SK-N-SH treated with all-trans-retinoic acid at 6 μM for 48 hours (cell line): Measurements from ENCODE around the gene AIRE.
"Not testable (repeated sequence)": the region's sequence is repeated elsewhere in the genome, so short reads cannot be mapped to it uniquely, and the experiment has no call there.

ENCODE experiments used
- ATAC-seq: fragments of 200-7000 bp; cut with Tn5 transposase; 3 replicates; pipeline ENCODE4 v1.9.1; 2020; ENCODE audit warnings: mild to moderate bottlenecking, moderate library complexity
- ARNTL ChIP-seq: fragments of 450-650 bp; formaldehyde crosslinking; IDR thresholded peaks from 2 replicates; pipeline ENCODE4 v1.5.0; 2020; ENCODE audit warnings: low read depth, mild to moderate bottlenecking, moderate library complexity, borderline replicate concordance
- BACH2 ChIP-seq: fragments of 250-450 bp; sonication (Bioruptor Pico); IDR thresholded peaks from 2 replicates; pipeline ENCODE4 v1.9.0; 2021; ENCODE audit warnings: mild to moderate bottlenecking, borderline replicate concordance
- GLIS3 ChIP-seq: fragments of 250-450 bp; sonication (Bioruptor Pico); IDR thresholded peaks from 2 replicates; pipeline ENCODE4 v1.5.0; 2020; ENCODE audit warnings: mild to moderate bottlenecking, moderate library complexity
- ISL1 ChIP-seq: fragments of 250-450 bp; sonication (Bioruptor Pico); IDR thresholded peaks from 2 replicates; pipeline ENCODE4 v2.1.2; 2022; ENCODE audit warnings: mild to moderate bottlenecking, moderate library complexity
- PATZ1 ChIP-seq: fragments of 250-450 bp; sonication (Bioruptor Pico); IDR thresholded peaks from 2 replicates; pipeline ENCODE4 v1.8.0; 2020; ENCODE audit warnings: mild to moderate bottlenecking, moderate library complexity, borderline replicate concordance
- POU6F1 ChIP-seq: fragments of 250-450 bp; sonication (Bioruptor Pico); IDR thresholded peaks from 2 replicates; pipeline ENCODE4 v1.8.0; 2021; ENCODE audit warnings: low read depth, mild to moderate bottlenecking, moderate library complexity, borderline replicate concordance
- PPARA ChIP-seq: fragments of 250-450 bp; sonication (Bioruptor Pico); IDR thresholded peaks from 2 replicates; pipeline ENCODE4 v1.5.0; 2020; ENCODE audit warnings: mild to moderate bottlenecking, borderline replicate concordance
- RARB ChIP-seq: fragments of 250-450 bp; sonication (Bioruptor Pico); IDR thresholded peaks from 2 replicates; pipeline ENCODE4 v1.8.0; 2021; ENCODE audit warnings: mild to moderate bottlenecking, moderate library complexity
- SNAI2 ChIP-seq: fragments of 250-450 bp; sonication (Bioruptor Pico); IDR thresholded peaks from 2 replicates; pipeline ENCODE4 v1.5.0; 2020; ENCODE audit warnings: mild to moderate bottlenecking, moderate library complexity
- TCF4 ChIP-seq: fragments of 250-450 bp; sonication (Bioruptor Pico); IDR thresholded peaks from 2 replicates; pipeline ENCODE4 v1.8.0; 2021; ENCODE audit warnings: mild to moderate bottlenecking, moderate library complexity, borderline replicate concordance
- TOX ChIP-seq: fragments of 250-450 bp; sonication (Bioruptor Pico); IDR thresholded peaks from 2 replicates; pipeline ENCODE4 v1.8.0; 2021; ENCODE audit warnings: mild to moderate bottlenecking, moderate library complexity, borderline replicate concordance
- ZC3H10 ChIP-seq: fragments of 250-450 bp; sonication (Bioruptor Pico); IDR thresholded peaks from 2 replicates; pipeline ENCODE4 v1.5.1; 2021; ENCODE audit warnings: mild to moderate bottlenecking, moderate library complexity
- ZFP3 ChIP-seq: fragments of 250-450 bp; sonication (Bioruptor Pico); IDR thresholded peaks from 2 replicates; pipeline ENCODE4 v1.5.0; 2020; ENCODE audit warnings: mild to moderate bottlenecking, moderate library complexity
- ZFP30 ChIP-seq: fragments of 450-650 bp; formaldehyde crosslinking; IDR thresholded peaks from 2 replicates; pipeline ENCODE4 v1.5.0; 2022; ENCODE audit warnings: mild to moderate bottlenecking, moderate library complexity
- ZNF565 ChIP-seq: fragments of 450-650 bp; formaldehyde crosslinking; conservative IDR thresholded peaks from 2 replicates; pipeline ENCODE4 v1.5.0; 2020; ENCODE audit warnings: low read depth, mild to moderate bottlenecking, moderate library complexity
- ZNF8 ChIP-seq: fragments of 450-650 bp; formaldehyde crosslinking; IDR thresholded peaks from 2 replicates; pipeline ENCODE4 v1.5.0; 2020; ENCODE audit warnings: mild to moderate bottlenecking, moderate library complexity
- TF ChIP-seq, protein P1 (sequence below): fragments of 250-450 bp; sonication (Bioruptor Pico); IDR thresholded peaks from 2 replicates; pipeline ENCODE4 v1.5.1; 2021; ENCODE audit warnings: mild to moderate bottlenecking, moderate library complexity
- TF ChIP-seq, protein P2 (sequence below): fragments of 250-450 bp; sonication (Bioruptor Pico); IDR thresholded peaks from 2 replicates; pipeline ENCODE4 v1.5.0; 2020; ENCODE audit warnings: mild to moderate bottlenecking, moderate library complexity

Gene AIRE

GRCh38 chr21:44338971-44339910 lies 53.6 kb downstream of the AIRE start, which contains the start of gene CFAP410 (continued):
- TF ChIP-seq, protein P1, sequence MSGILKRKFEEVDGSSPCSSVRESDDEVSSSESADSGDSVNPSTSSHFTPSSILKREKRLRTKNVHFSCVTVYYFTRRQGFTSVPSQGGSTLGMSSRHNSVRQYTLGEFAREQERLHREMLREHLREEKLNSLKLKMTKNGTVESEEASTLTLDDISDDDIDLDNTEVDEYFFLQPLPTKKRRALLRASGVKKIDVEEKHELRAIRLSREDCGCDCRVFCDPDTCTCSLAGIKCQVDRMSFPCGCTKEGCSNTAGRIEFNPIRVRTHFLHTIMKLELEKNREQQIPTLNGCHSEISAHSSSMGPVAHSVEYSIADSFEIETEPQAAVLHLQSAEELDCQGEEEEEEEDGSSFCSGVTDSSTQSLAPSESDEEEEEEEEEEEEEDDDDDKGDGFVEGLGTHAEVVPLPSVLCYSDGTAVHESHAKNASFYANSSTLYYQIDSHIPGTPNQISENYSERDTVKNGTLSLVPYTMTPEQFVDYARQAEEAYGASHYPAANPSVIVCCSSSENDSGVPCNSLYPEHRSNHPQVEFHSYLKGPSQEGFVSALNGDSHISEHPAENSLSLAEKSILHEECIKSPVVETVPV (CRISPR knock-in tag) = no peak
- TF ChIP-seq SNAI2 (CRISPR knock-in tag) = no peak
- TF ChIP-seq, all 23 proteins: peak for 0

- ATAC-seq = not testable (repeated sequence)
Observed at GRCh38 chr21:44341726-44342458, 56.2 kb downstream of the AIRE start.

DNA sequence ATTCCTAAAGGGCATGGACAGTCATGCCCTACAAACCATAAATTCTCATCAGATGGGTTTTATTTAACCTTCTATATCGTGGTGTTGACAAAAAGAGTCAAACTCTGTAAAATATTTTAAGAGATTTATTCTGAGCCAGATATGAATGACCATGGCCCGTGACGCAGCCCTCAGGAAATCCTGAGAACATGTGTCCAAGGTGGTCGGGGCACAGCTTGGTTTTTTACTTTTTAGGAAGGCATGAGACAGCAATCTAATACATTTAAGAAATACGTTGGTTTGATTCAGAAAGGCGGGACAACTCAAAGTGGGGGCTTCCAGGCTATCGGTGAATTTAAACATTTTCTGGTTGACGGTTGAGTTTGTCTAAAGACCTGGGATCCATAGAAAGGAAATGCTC lies 57.3 kb downstream of the AIRE start:
- not testable (repeated sequence) for ATAC-seq

- ATAC-seq = no peak
- TF ChIP-seq ZFP30 (CRISPR knock-in tag) (no peak), ARNTL (CRISPR knock-in tag) (no peak), SNAI2 (CRISPR knock-in tag) (no peak), ISL1 (CRISPR knock-in tag) (no peak), PPARA (no peak), ZNF8 (CRISPR knock-in tag) (no peak), GLIS3 (CRISPR knock-in tag) (no peak), PATZ1 (CRISPR knock-in tag) (no peak), BACH2 (CRISPR knock-in tag) (no peak), POU6F1 (CRISPR knock-in tag) (no peak), ZC3H10 (no peak), ZFP3 (no peak)
Observed at GRCh38 chr21:44344541-44345183, 59.0 kb downstream of the AIRE start.

DNA sequence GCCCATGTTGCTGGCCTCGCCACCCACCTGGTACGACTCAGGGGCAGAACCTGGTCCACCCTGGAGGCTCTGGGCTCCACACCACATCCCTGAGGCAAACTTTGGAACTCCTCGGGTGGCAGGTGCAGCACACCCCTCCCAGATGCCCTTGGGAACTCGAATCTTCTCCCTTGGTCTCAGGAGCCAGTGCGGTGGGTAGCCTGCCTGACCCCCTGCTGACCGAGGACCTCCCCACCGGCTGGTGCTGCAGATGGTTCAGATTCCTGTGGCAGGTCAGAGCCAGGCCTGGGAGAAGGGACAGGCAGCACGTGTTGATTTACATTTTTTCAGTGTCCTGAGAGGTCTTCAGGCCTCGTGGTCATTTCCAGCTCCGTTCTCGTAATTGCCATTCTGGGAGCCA lies 59.8 kb downstream of the AIRE start:
- no peak for ATAC-seq
- TF ChIP-seq RARB (CRISPR knock-in tag) (no peak), ZC3H10 (no peak), ZFP3 (no peak), TCF4 (CRISPR knock-in tag) (no peak), TOX (no peak), BACH2 (CRISPR knock-in tag) (no peak), ISL1 (CRISPR knock-in tag) (no peak), ZNF565 (no peak)
- TF ChIP-seq, protein P2, sequence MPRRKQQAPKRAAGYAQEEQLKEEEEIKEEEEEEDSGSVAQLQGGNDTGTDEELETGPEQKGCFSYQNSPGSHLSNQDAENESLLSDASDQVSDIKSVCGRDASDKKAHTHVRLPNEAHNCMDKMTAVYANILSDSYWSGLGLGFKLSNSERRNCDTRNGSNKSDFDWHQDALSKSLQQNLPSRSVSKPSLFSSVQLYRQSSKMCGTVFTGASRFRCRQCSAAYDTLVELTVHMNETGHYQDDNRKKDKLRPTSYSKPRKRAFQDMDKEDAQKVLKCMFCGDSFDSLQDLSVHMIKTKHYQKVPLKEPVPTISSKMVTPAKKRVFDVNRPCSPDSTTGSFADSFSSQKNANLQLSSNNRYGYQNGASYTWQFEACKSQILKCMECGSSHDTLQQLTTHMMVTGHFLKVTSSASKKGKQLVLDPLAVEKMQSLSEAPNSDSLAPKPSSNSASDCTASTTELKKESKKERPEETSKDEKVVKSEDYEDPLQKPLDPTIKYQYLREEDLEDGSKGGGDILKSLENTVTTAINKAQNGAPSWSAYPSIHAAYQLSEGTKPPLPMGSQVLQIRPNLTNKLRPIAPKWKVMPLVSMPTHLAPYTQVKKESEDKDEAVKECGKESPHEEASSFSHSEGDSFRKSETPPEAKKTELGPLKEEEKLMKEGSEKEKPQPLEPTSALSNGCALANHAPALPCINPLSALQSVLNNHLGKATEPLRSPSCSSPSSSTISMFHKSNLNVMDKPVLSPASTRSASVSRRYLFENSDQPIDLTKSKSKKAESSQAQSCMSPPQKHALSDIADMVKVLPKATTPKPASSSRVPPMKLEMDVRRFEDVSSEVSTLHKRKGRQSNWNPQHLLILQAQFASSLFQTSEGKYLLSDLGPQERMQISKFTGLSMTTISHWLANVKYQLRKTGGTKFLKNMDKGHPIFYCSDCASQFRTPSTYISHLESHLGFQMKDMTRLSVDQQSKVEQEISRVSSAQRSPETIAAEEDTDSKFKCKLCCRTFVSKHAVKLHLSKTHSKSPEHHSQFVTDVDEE (CRISPR knock-in tag) = no peak
